Cardiac fibroblast (primary cell): ENCODE results near the gene COL4A2.

Source experiments
- DNase-seq, 2 donors: peaks; one replicate each; pipeline versions ENCODE4 v3.0.0 to v3.0.0-alpha.2; 2010; ENCODE audit warnings: low read depth in 2 of 2
- H3K4me3 ChIP-seq, 2 donors: replicated peaks in 1 of 2; 1 replicate in 1 of 2; 2 replicates in 1 of 2; pipeline ENCODE4 v1.5.1; 2011; ENCODE audit warnings: low read depth in 2 of 2, low read length in 2 of 2, mild to moderate bottlenecking in 2 of 2, moderate library complexity in 1 of 2
- CTCF ChIP-seq: IDR thresholded peaks from one replicate; pipeline ENCODE4 v1.5.1; 2011; ENCODE audit warnings: low read depth, mild to moderate bottlenecking, low read length, inconsistent platforms

COL4A2 gene

GRCh38 chr13:110289174-110289573 lies 17.9 kb upstream of the COL4A2 start:
- H3K4me3 ChIP-seq: no peak overlapping the region
- DNase-seq: no peak
- no peak for TF ChIP-seq CTCF

- DNase-seq: no peak
- TF ChIP-seq CTCF: no peak
Observed at GRCh38 chr13:110289661-110290060, 17.4 kb upstream of the COL4A2 start.

GRCh38 chr13:110290153-110290552 lies 16.9 kb upstream of the COL4A2 start:
- H3K4me3 ChIP-seq: no peak overlapping the region
- no peak for TF ChIP-seq CTCF
- DNase-seq: no peak

More at GRCh38 chr13:110289661-110290060, 17.4 kb upstream of the COL4A2 start:
- H3K4me3 ChIP-seq: no peak overlapping the region

- DNase-seq: no peak
- no peak overlapping the region for H3K4me3 ChIP-seq
- no peak for TF ChIP-seq CTCF
Observed at GRCh38 chr13:110290826-110291225, 16.3 kb upstream of the COL4A2 start.

- H3K4me3 ChIP-seq: no peak overlapping the region
- no peak for DNase-seq
- no peak for TF ChIP-seq CTCF
Observed at GRCh38 chr13:110291286-110291685, 15.8 kb upstream of the COL4A2 start.

GRCh38 chr13:110293037-110293436 lies 14.0 kb upstream of the COL4A2 start:
- DNase-seq: no peak
- no peak for TF ChIP-seq CTCF
- no peak overlapping the region for H3K4me3 ChIP-seq

GRCh38 chr13:110293649-110294048 lies 13.4 kb upstream of the COL4A2 start:
- DNase-seq: peak in 1 of 2 donors; percentile 27
- no peak overlapping the region for H3K4me3 ChIP-seq
- no peak for TF ChIP-seq CTCF
